Mononuclear cell (primary cell): ENCODE data around the gene DCST2. TPM values are rescaled to one million over a fixed set of nuclear protein-coding genes. Genes with fewer than 3 reads are reported as not detected.

Experiments used
- H3K27me3 ChIP-seq: 2 replicates; pipeline ENCODE4 v1.6.0; 2011; ENCODE audit warnings: low read length, control low read depth; ENCODE audit not compliant: insufficient read depth
- H3K4me1 ChIP-seq: 2 replicates; pipeline ENCODE4 v1.5.1; 2011; ENCODE audit warnings: mild to moderate bottlenecking, low read length, control low read depth; ENCODE audit not compliant: insufficient read depth
- H3K4me3 ChIP-seq: 2 replicates; pipeline ENCODE4 v1.5.1; 2011; ENCODE audit warnings: mild to moderate bottlenecking, low read length, moderate library complexity
- H3K9me3 ChIP-seq: 2 replicates; pipeline ENCODE4 v1.5.1; 2011; ENCODE audit warnings: low read depth, mild to moderate bottlenecking, control low read depth, low read length
- total RNA-seq: library from RNA; depleted of rRNA; stranded (reverse); fragments of >200 nt; gene quantifications from one replicate; pipeline ENCODE4 v1.2.3, GENCODE V29; 2012

The DCST2 gene
- total RNA-seq, 1 donor: 0.10 TPM

DNA sequence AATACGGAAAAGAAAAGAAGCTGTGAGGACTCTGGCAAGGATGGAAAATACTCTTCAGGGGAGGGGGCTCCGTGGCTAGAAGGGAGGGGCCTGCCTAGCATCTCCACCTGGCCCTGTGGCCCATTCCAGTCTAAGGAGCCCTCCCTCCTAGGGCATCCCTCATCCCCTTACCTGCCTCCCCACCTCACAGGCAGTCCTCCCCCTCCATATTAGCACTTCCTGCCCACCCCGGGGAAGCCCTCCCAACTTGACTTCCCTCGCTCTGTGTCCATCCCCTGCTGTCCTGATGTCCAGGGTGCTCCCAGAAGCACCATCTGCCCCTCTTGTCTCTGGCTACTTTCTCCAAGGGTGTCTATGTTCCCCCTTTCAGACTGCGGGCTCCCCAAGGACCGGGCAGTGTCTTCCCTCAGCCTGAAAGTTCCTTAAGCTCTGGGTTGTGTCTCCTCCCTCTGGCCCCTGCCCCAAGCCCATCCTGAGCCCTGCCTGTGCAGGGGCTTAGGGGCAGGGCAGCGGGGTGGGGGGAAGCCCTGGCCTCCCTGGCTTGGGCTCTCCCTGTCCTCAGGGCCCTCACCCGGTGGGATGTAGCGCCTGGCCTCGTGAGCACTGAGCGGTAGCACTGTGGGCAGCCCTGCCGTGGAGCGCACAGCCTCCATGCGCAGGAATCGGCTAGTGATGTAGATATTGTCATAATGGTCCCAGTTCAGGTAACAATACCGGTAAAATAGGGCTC is 3.9 kb downstream of the DCST2 start:
- Histone ChIP-seq H3K27me3 (no peaks in the 10 kb centered on the region), H3K4me3 (no peak overlapping the region), H3K4me1 (peaks cover 11% of the 10 kb centered on the region), H3K9me3 (no peaks in the 10 kb centered on the region)

DNA sequence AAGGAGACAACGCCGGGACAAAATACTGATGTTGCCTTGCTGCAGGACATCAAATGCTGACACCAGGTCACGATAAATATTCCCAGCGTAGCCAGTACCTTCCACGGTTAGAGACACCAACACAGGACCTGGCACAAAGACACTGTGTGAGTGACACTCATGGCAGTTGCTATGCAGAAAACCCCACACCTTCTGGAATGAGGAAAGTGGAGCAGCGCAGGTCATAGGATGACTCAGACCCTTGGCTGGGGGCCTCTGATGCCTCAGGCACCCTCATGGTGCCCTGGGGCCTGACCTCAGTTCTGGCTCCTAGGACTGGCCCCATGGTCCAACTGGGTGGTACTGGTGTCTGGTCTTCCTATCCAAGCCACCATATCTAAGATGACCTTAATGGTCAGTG is 7.0 kb downstream of the DCST2 start:
- Histone ChIP-seq H3K27me3 (no peaks in the 10 kb centered on the region), H3K9me3 (no peaks in the 10 kb centered on the region), H3K4me3 (no peak overlapping the region), H3K4me1 (peaks cover 11% of the 10 kb centered on the region)

- Histone ChIP-seq H3K9me3 (no peaks in the 10 kb centered on the region), H3K4me3 (no peak overlapping the region), H3K27me3 (no peaks in the 10 kb centered on the region), H3K4me1 (peaks cover 11% of the 10 kb centered on the region)
These were observed 7.4 kb downstream of the DCST2 start for GRCh38 chr1:155026154-155026553.

- Histone ChIP-seq H3K27me3 (no peaks in the 10 kb centered on the region), H3K4me3 (no peak overlapping the region), H3K4me1 (peaks cover 11% of the 10 kb centered on the region), H3K9me3 (no peaks in the 10 kb centered on the region)
These were observed 9.3 kb downstream of the DCST2 start for GRCh38 chr1:155024315-155024714.

GRCh38 chr1:155023627-155024026 is 10.0 kb downstream of the DCST2 start:
- Histone ChIP-seq H3K9me3 (no peaks in the 10 kb centered on the region), H3K4me3 (no peak overlapping the region), H3K4me1 (peaks cover 6% of the 10 kb centered on the region), H3K27me3 (no peaks in the 10 kb centered on the region)

- Histone ChIP-seq H3K27me3 (no peaks in the 10 kb centered on the region), H3K4me1 (peaks cover 3% of the 10 kb centered on the region), H3K4me3 (no peak overlapping the region), H3K9me3 (no peaks in the 10 kb centered on the region)
These were observed 10.7 kb downstream of the DCST2 start for GRCh38 chr1:155022927-155023236.

DNA sequence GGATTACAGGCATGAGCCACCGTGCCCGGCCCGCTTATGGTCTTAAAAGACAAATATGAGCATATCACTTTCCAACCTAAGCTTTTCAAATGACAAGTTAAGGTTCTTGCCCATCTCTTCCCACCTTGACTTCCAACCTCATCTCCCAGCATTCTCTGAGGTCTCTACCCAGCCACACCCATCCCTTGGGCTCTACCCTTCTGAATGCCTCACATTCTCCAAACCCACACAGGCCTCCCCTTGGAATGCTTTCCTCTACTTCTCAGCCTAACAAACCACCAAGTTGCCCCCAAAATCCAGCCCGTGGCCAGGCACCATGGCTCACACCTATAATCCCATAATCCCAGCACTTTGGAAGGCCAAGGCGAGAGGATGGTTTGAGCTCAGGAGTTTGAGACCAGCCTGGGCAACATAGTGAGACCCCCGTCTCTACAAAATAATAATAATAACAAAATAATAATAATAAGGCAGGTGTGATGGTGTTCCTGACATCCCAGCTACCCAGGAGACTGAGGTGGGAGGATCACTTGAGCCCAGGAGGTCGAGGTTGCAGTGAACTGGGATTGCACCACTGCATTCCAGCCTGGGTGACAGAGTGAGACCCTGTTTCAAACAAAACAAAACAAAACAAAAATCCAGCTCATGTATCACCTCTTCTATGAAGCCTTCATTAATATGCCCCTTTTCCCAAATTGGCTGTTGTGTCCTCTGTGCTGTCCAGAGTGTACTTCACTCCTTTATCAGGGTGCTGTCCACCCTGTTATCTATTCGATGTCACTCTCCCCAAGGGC is 11.2 kb downstream of the DCST2 start:
- Histone ChIP-seq H3K4me1 (peaks cover 9% of the 10 kb centered on the region), H3K4me3 (no peak overlapping the region), H3K27me3 (no peaks in the 10 kb centered on the region), H3K9me3 (no peaks in the 10 kb centered on the region)

- Histone ChIP-seq H3K27me3 (no peaks in the 10 kb centered on the region), H3K4me3 (no peak overlapping the region), H3K9me3 (no peaks in the 10 kb centered on the region), H3K4me1 (peaks cover 35% of the 10 kb centered on the region)
These were observed 14.0 kb downstream of the DCST2 start for GRCh38 chr1:155019377-155020245.

GRCh38 chr1:155018617-155019348 is 14.8 kb downstream of the DCST2 start:
- peaks cover 44% of the 10 kb centered on the region for H3K4me1 ChIP-seq

DNA sequence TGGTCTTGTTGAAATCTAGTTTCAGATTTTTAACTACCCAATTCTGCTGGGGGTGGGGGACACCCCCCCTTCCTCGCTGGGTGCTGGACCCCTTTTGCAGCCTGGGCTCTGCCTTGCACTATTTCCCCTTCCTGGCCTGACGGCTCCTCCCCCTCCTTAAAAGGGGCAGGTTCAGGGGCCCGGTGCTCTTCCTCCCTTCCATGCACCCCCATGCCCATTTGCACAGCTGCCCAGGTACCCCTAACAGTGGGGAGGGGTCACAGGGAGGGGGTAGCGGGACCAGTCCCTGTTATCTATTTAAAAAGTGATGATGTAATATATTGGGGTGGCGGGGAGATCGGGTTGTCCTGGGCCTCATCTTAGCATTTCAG is 15.7 kb downstream of the DCST2 start:
- Histone ChIP-seq H3K9me3 (no peaks in the 10 kb centered on the region), H3K4me1 (peaks cover 51% of the 10 kb centered on the region), H3K27me3 (no peaks in the 10 kb centered on the region), H3K4me3 (no peak overlapping the region)

More at GRCh38 chr1:155018617-155019348, 14.8 kb downstream of the DCST2 start:
- no peak overlapping the region for H3K4me3 ChIP-seq
- no peaks in the 10 kb centered on the region for H3K9me3 ChIP-seq
- no peaks in the 10 kb centered on the region for H3K27me3 ChIP-seq

DNA sequence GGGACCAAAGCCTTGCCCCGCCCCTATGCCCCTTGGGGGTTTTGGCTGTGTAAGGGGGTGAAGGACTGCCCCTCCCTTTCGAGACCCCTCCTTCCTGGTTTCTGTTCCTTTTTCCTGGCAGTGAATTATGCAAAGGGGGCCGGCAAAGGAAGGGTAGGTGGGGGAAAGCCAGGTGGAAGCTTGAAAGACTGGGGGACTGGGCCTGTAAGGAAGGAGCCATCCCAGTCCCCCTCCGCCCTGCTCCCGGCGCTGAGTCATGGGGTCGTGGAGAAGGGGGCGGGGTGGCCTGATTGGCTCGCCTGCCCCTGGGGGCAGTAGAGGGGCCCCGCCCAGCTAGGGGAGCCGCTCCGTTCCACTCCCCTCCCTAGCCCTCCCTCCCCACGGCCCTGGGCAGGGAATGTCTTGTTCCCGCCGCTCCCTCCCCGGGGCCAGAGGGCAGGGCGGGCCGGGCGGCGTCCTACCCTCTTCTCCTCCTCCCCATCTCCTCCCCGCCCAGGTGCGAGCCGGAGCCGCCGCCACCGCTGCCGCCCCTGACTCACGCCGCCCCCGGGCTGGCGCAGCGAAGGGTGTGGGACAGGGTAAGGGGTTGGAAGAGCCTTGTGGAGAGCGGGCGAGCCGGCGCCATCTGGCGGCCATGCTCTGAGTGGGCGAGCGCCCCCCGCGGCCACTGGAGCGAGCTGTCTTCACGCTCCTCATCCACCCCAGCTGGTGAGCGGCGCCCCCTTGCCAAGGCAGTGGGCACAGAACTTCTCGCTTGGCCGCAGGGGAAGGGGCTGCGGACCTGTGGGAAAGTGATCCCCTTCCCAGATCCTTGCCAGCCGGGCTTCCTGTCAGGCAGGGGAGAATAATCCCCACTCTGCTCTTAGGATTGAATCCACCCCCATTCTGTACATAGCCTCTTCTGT is 16.3 kb downstream of the DCST2 start:
- no peaks in the 10 kb centered on the region for H3K27me3 ChIP-seq
- peaks cover 57% of the 10 kb centered on the region for H3K4me1 ChIP-seq
- H3K4me3 ChIP-seq: peak overlapping the region; percentile 12
- H3K9me3 ChIP-seq: no peaks in the 10 kb centered on the region

DNA sequence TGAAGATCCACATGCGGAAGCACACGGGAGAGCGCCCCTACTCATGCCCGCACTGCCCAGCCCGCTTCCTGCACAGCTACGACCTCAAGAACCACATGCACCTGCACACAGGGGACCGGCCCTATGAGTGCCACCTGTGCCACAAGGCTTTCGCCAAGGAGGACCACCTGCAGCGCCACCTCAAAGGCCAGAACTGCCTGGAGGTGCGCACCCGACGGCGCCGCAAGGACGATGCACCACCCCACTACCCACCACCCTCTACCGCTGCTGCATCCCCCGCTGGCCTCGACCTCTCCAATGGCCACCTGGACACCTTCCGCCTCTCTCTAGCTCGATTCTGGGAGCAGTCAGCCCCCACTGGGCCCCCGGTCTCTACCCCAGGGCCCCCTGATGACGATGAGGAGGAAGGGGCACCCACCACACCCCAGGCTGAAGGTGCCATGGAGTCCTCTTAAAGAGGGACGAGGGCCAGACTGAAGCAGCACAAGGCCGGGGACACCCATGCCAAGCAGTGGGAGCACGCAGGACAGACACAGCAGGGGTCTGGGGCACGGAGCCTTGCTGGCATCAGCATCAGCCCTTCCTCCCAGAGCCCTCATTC is 17.2 kb downstream of the DCST2 start:
- H3K4me1 ChIP-seq: peaks cover 67% of the 10 kb centered on the region
- H3K9me3 ChIP-seq: no peaks in the 10 kb centered on the region
- no peaks in the 10 kb centered on the region for H3K27me3 ChIP-seq
- H3K4me3 ChIP-seq: no peak overlapping the region

- Histone ChIP-seq H3K27me3 (no peaks in the 10 kb centered on the region), H3K9me3 (no peaks in the 10 kb centered on the region), H3K4me1 (peaks cover 74% of the 10 kb centered on the region), H3K4me3 (no peak overlapping the region)
These were observed 17.9 kb downstream of the DCST2 start for GRCh38 chr1:155015527-155016230.
